Heart left ventricle (tissue), 16 donors: ENCODE measurements around the gene DMGDH. TPM values are rescaled to one million over a fixed set of nuclear protein-coding genes. Genes with fewer than 3 reads are reported as not detected.

ENCODE experiments used
- ATAC-seq, 4 donors: fragments of 200-7000 bp; cut with Tn5 transposase; one replicate each; pipeline ENCODE4 v1.9.1; 2020 to 2022; ENCODE audit warnings: moderate library complexity in 4 of 4, mild to moderate bottlenecking in 3 of 4, moderate number of reproducible peaks in 1 of 4
- DNase-seq, 5 donors: peaks; one replicate each; pipeline ENCODE4 v3.0.0-alpha.2; 2020
- H3K27ac ChIP-seq, 12 donors: fragments of 200-600 bp; sonication (generic) in 4 of 12; one replicate each; pipeline versions ENCODE4 v1.5.0 to v1.8.0; 2016 to 2022; ENCODE audit warnings: mild to moderate bottlenecking in 2 of 12
- H3K27me3 ChIP-seq, 9 donors: fragments of 200-600 bp; sonication (generic) in 2 of 9; one replicate each; pipeline versions ENCODE4 v1.5.1 to v1.8.0; 2016 to 2022; ENCODE audit warnings: mild to moderate bottlenecking in 3 of 9
- H3K36me3 ChIP-seq, 9 donors: fragments of 200-600 bp; sonication (generic) in 2 of 9; one replicate each; pipeline versions ENCODE4 v1.5.0 to v1.8.0; 2018 to 2022; ENCODE audit warnings: mild to moderate bottlenecking in 2 of 9
- H3K4me1 ChIP-seq, 12 donors: fragments of 200-600 bp; sonication (generic) in 4 of 12; one replicate each; pipeline versions ENCODE4 v1.5.0 to v1.8.0; 2016 to 2022; ENCODE audit warnings: mild to moderate bottlenecking in 3 of 12
- H3K4me3 ChIP-seq, 12 donors: fragments of 200-600 bp; sonication (generic) in 4 of 12; one replicate each; pipeline versions ENCODE4 v1.5.0 to v1.8.0; 2017 to 2022; ENCODE audit warnings: mild to moderate bottlenecking in 9 of 12, moderate library complexity in 4 of 12
- H3K9me3 ChIP-seq, 12 donors: fragments of 200-600 bp; sonication (generic) in 4 of 12; one replicate each; pipeline versions ENCODE4 v1.5.0 to v1.8.0; 2016 to 2022; ENCODE audit warnings: mild to moderate bottlenecking in 1 of 12
- POLR2A ChIP-seq, 2 donors: fragments of 450-650 bp; IDR thresholded peaks; one replicate each; pipeline ENCODE4 v1.6.1; 2017; ENCODE audit warnings: antibody characterized with exemption in 2 of 2, mild to moderate bottlenecking in 2 of 2, moderate library complexity in 2 of 2
- WGBS, 4 donors: extraction: QIAGEN DNeasy Blood & Tissue Kit in 2 of 4; methylation state at CpG; one replicate each; pipeline versions ENCODE4 v1.1.5 to v1.1.7; 2013 to 2018; 5-methylcytosine and 5-hydroxymethylcytosine counted together
- intact Hi-C, 10 donors: fragments of 100-400 bp; cut with DNase I; formaldehyde crosslinking; loops; one replicate each; pipeline versions ENCODE4 v1.11.1 to v1.14.2; 2022
- polyA plus RNA-seq, 2 donors: library from polyadenylated mRNA; stranded (reverse); fragments of 200-250 nt; gene quantifications; one replicate each; pipeline ENCODE4 v1.2.3, GENCODE V29; 2013
- total RNA-seq, 9 donors: library from RNA; depleted of rRNA in 2 of 9; stranded (reverse); fragments of >200 nt in 2 of 9; fragmentation: NEBNext Ultra II Directional in 3 of 9; extraction: Animal tissue kit (Norgen Biotek cat#: 25700) in 3 of 9; gene quantifications; one replicate each; pipeline versions ENCODE4 v1.1.0 to v1.2.4, GENCODE V29; 2016 to 2023
- TF ChIP-seq, protein P1 (sequence below), 12 donors: fragments of 200-600 bp; sonication (generic) in 4 of 12; IDR thresholded peaks; one replicate each; pipeline versions ENCODE4 v1.5.0 to v1.8.0; 2018 to 2022; ENCODE audit warnings: antibody characterized with exemption in 12 of 12, mild to moderate bottlenecking in 5 of 12
- donor health status: ischemic (EF 13 %, LVEDD 7.1; RV severe dilation, severe dysfunction).
- donor health status: healthy with polysubstance abuse.
- donor health status: DM: no; HTN: yes; CAD: no.
- donor health status: DM: no; HTN: no; CAD: no.
- donor health status: ischemic (EF 25% LVEDD 6.9; RV normal size, moderate dysfunction).
- donor health status: ischemic (EF 25% LVEDD 5.7; RV mildly dilated, moderate dysfunction).
- donor health status: healthy.
- donor health status: DM: yes; HTN: yes; CAD: no.
- donor health status: ischemic (EF 35%, LVEDD 5.7; RV mildly dilated, moderate dysfunction).
- donor health status: nonischemic (EF 11% LVEDD 7.7; RV severe dilation, severe dysfunction).
- donor health status: DM: yes; HTN: yes; CAD: no.
- donor health status: PGD.
- donor health status: ischemic (EF 29% LVEDD 5.4; RV normal size, mild dysfunction).
- donor health status: nonischemic (EF 23%, LVEDD 6.1; RV moderate dilation, normal function).

Gene DMGDH
- total and polyA plus RNA-seq, 11 donors, result 0.25 to 3.2 (median 2.2) TPM

DNA sequence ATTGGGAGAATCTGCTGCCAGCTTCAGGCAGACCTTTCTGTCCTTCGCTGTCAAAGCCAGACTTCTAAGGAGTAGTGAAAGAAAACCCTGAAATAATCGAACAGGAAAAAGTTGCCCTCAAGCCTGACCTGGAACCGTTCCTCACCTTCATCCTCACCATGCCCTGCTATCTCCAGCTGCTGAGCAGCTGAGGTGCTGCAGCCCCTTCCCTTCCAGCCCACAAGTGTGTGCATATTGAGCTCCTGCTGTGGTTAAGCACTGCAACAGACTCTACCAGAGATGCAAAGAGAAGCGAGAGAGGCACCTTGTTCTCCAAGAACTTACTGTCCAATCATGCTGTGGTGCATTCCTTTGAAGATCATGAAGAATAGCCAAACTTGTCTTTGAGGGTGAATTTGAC, 19.0 kb upstream of the DMGDH start:
- WGBS, 4 donors, result 73 to 87% (median 83%) methylated on average over 4 of the region's 4 CpGs
- Histone ChIP-seq H3K36me3 (no peaks in the 10 kb centered on the region), H3K4me1 (no peaks in the 10 kb centered on the region), H3K27ac (no peak overlapping the region), H3K9me3 (no peaks in the 10 kb centered on the region), H3K4me3 (no peak overlapping the region), H3K27me3 (no peaks in the 10 kb centered on the region)
- DNase-seq (no peak), ATAC-seq (no peak)
- intact Hi-C loops, result no loop called here
- TF ChIP-seq POLR2A (IDR thresholded peaks at IDR 0.05), result no peak
- TF ChIP-seq, protein P1, sequence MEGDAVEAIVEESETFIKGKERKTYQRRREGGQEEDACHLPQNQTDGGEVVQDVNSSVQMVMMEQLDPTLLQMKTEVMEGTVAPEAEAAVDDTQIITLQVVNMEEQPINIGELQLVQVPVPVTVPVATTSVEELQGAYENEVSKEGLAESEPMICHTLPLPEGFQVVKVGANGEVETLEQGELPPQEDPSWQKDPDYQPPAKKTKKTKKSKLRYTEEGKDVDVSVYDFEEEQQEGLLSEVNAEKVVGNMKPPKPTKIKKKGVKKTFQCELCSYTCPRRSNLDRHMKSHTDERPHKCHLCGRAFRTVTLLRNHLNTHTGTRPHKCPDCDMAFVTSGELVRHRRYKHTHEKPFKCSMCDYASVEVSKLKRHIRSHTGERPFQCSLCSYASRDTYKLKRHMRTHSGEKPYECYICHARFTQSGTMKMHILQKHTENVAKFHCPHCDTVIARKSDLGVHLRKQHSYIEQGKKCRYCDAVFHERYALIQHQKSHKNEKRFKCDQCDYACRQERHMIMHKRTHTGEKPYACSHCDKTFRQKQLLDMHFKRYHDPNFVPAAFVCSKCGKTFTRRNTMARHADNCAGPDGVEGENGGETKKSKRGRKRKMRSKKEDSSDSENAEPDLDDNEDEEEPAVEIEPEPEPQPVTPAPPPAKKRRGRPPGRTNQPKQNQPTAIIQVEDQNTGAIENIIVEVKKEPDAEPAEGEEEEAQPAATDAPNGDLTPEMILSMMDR (IDR thresholded peaks at IDR 0.05), result no peak

- TF ChIP-seq, protein P1 (IDR thresholded peaks at IDR 0.05), result no peak
- no peak for TF ChIP-seq POLR2A (IDR thresholded peaks at IDR 0.05)
- Histone ChIP-seq H3K27ac (no peak overlapping the region), H3K4me3 (no peak overlapping the region), H3K9me3 (no peaks in the 10 kb centered on the region), H3K27me3 (no peaks in the 10 kb centered on the region), H3K36me3 (no peaks in the 10 kb centered on the region), H3K4me1 (no peaks in the 10 kb centered on the region)
- intact Hi-C loops, result no loop called here
- WGBS, 4 donors, result 65 to 88% (median 83%) methylated on average over 2 of the region's 2 CpGs
- ATAC-seq (no peak), DNase-seq (no peak)
Measured at GRCh38 chr5:79086116-79086515, 16.6 kb upstream of the DMGDH start.

DNA sequence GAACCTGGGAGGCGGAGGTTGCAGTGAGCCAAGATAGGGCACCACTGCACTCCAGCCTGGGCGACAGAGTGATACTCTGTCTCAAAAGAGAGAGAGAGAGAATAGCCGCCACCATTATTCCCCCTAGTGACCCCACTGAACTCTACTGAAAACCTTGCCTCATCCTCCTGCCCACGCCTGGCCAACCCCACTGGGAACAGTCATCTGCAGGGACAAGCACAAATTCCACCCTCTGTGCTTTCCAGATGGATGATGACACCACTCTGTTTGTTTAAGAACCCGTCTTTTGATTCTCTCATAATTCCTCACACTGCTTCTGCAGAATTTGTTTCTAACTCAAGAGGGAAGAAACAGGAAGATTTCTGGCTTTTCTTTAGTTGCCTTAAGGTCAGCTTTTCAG, 12.3 kb upstream of the DMGDH start:
- intact Hi-C loops, result no loop called here
- H3K36me3 ChIP-seq, result no peaks in the 10 kb centered on the region
- no peaks in the 10 kb centered on the region for H3K9me3 ChIP-seq
- no peak for TF ChIP-seq POLR2A (IDR thresholded peaks at IDR 0.05)
- TF ChIP-seq, protein P1 (IDR thresholded peaks at IDR 0.05), result no peak
- DNase-seq (no peak), ATAC-seq (no peak)
- WGBS, 4 donors, result 88 to 98% (median 91%) methylated on average over 5 of the region's 5 CpGs
- H3K4me3 ChIP-seq, result no peak overlapping the region
- H3K4me1 ChIP-seq, result peaks cover 0 to 3% (median 0%) of the 10 kb centered on the region in 12 donors
- H3K27ac ChIP-seq, result no peak overlapping the region
- no peaks in the 10 kb centered on the region for H3K27me3 ChIP-seq

- TF ChIP-seq, protein P1 (IDR thresholded peaks at IDR 0.05), result no peak
- no peak for TF ChIP-seq POLR2A (IDR thresholded peaks at IDR 0.05)
- DNase-seq (no peak), ATAC-seq (no peak)
- WGBS, 4 donors, result 83 to 93% (median 87%) methylated on average over 2 of the region's 2 CpGs
- H3K27ac ChIP-seq, result no peak overlapping the region
- no peaks in the 10 kb centered on the region for H3K36me3 ChIP-seq
- peaks cover 0 to 4% (median 0%) of the 10 kb centered on the region in 12 donors for H3K9me3 ChIP-seq
- intact Hi-C loops, result no loop called here
- no peak overlapping the region for H3K4me3 ChIP-seq
- peaks cover 0 to 10% (median 0%) of the 10 kb centered on the region in 12 donors for H3K4me1 ChIP-seq
- no peaks in the 10 kb centered on the region for H3K27me3 ChIP-seq
Measured at GRCh38 chr5:79080804-79081203, 11.3 kb upstream of the DMGDH start.
